OCI-LY3 (cell line): Measurements from ENCODE around the gene ADD3.

Source experiments
- H2AFZ ChIP-seq: fragments of 200-600, 300-600 bp; shearing (Covaris generic); 2 replicates; pipeline ENCODE4 v1.6.0; 2014; ENCODE audit warnings: antibody characterized with exemption, low read depth, low read length
- H3K27ac ChIP-seq: fragments of 200-600, 300-600 bp; sonication (generic); 2 replicates; pipeline ENCODE4 v1.5.1; 2014; ENCODE audit warnings: mild to moderate bottlenecking, low read length, moderate library complexity, mixed read lengths
- H3K27me3 ChIP-seq: fragments of 200-600, 300-600 bp; sonication (generic); 2 replicates; pipeline ENCODE4 v1.6.1; 2014; ENCODE audit warnings: low read depth, low read length, mixed read lengths
- H3K36me3 ChIP-seq: fragments of 200-600, 300-600 bp; sonication (generic); replicated peaks from 2 replicates; pipeline ENCODE3; 2014; ENCODE audit warnings: low read depth, low read length, mixed read lengths
- H3K4me1 ChIP-seq: fragments of 300-600, 200-600 bp; sonication (generic); 2 replicates; pipeline ENCODE4 v1.6.1; 2014; ENCODE audit warnings: low read length, mixed read lengths
- H3K4me2 ChIP-seq: fragments of 200-600, 300-600 bp; sonication (generic); 2 replicates; pipeline ENCODE4 v1.6.1; 2014; ENCODE audit warnings: low read length, mixed read lengths
- H3K4me3 ChIP-seq: fragments of 300-600, 200-600 bp; sonication (generic); 2 replicates; pipeline ENCODE4 v1.5.1; 2014; ENCODE audit warnings: antibody characterized with exemption, mild to moderate bottlenecking, low read length, moderate library complexity
- H3K79me2 ChIP-seq: fragments of 300-600, 200-600 bp; shearing (Covaris generic); 2 replicates; pipeline ENCODE4 v1.6.1; 2014; ENCODE audit warnings: mild to moderate bottlenecking, low read length, mixed read lengths
- H3K9ac ChIP-seq: fragments of 300-600, 200-600 bp; shearing (Covaris generic); 2 replicates; pipeline ENCODE4 v1.6.0; 2014; ENCODE audit warnings: mild to moderate bottlenecking, low read length, moderate library complexity
- H3K9me3 ChIP-seq: fragments of 200-600, 300-600 bp; shearing (Covaris generic); 2 replicates; pipeline ENCODE4 v1.6.1; 2014; ENCODE audit warnings: low read length, mixed read lengths; ENCODE audit not compliant: insufficient read depth
- H4K20me1 ChIP-seq: fragments of 200-600, 300-600 bp; sonication (generic); 2 replicates; pipeline ENCODE4 v1.6.1; 2016; ENCODE audit warnings: low read length, mixed read lengths; ENCODE audit not compliant: insufficient read depth
- CTCF ChIP-seq: fragments of 200-600, 300-600 bp; sonication (generic); IDR thresholded peaks from 2 replicates; pipeline ENCODE4 v1.5.1; 2014; ENCODE audit warnings: antibody characterized with exemption, low read length, low read depth
- EZH2phosphoT487 ChIP-seq: fragments of 200-600 bp; shearing (Covaris generic); IDR thresholded peaks from 2 replicates; pipeline ENCODE4 v1.6.1; 2018; ENCODE audit warnings: antibody characterized with exemption, mixed run types, low read depth

ADD3 gene

GRCh38 chr10:110077436-110078130 is 69.8 kb downstream of the ADD3 start:
- no peaks in the 10 kb centered on the region for H3K79me2 ChIP-seq
- no peak overlapping the region for H3K4me2 ChIP-seq
- H3K4me1 ChIP-seq, result no peaks in the 10 kb centered on the region

GRCh38 chr10:110078317-110078716 is 70.5 kb downstream of the ADD3 start:
- Histone ChIP-seq H3K79me2 (no peaks in the 10 kb centered on the region), H3K27me3 (no peaks in the 10 kb centered on the region), H3K4me2 (no peak overlapping the region), H3K9ac (no peak overlapping the region), H3K4me1 (no peaks in the 10 kb centered on the region), H3K4me3 (no peak overlapping the region), H4K20me1 (no peaks in the 10 kb centered on the region), H3K9me3 (no peaks in the 10 kb centered on the region), H3K27ac (no peak overlapping the region), H2AFZ (no peak overlapping the region), H3K36me3 (no peaks in the 10 kb centered on the region)
- TF ChIP-seq EZH2phosphoT487 (no peak), CTCF (no peak)

More at GRCh38 chr10:110077436-110078130, 69.8 kb downstream of the ADD3 start:
- H2AFZ ChIP-seq, result no peak overlapping the region
- no peaks in the 10 kb centered on the region for H3K9me3 ChIP-seq
- no peak overlapping the region for H3K9ac ChIP-seq
- TF ChIP-seq CTCF, result no peak
- TF ChIP-seq EZH2phosphoT487, result no peak
- H3K27ac ChIP-seq, result no peak overlapping the region
- H3K4me3 ChIP-seq, result no peak overlapping the region
- H4K20me1 ChIP-seq, result no peaks in the 10 kb centered on the region
- H3K27me3 ChIP-seq, result no peaks in the 10 kb centered on the region
- no peaks in the 10 kb centered on the region for H3K36me3 ChIP-seq

GRCh38 chr10:110081911-110082310 is 74.1 kb downstream of the ADD3 start:
- no peak overlapping the region for H3K4me3 ChIP-seq
- 0 out of 2 replicates have a peak, but pooled peaks cover 4% of the 10 kb centered on the region for H3K4me1 ChIP-seq
- no peak for TF ChIP-seq EZH2phosphoT487
- H3K9me3 ChIP-seq, result no peaks in the 10 kb centered on the region
- H4K20me1 ChIP-seq, result no peaks in the 10 kb centered on the region
- H2AFZ ChIP-seq, result no peak overlapping the region
- no peak overlapping the region for H3K4me2 ChIP-seq
- no peak overlapping the region for H3K27ac ChIP-seq
- H3K27me3 ChIP-seq, result no peaks in the 10 kb centered on the region
- H3K9ac ChIP-seq, result no peak overlapping the region
- H3K36me3 ChIP-seq, result no peaks in the 10 kb centered on the region
- no peaks in the 10 kb centered on the region for H3K79me2 ChIP-seq

- Histone ChIP-seq H3K79me2 (no peaks in the 10 kb centered on the region), H3K9me3 (no peaks in the 10 kb centered on the region), H3K4me3 (no peak overlapping the region), H3K4me1 (0 out of 2 replicates have a peak, but pooled peaks cover 4% of the 10 kb centered on the region), H4K20me1 (no peaks in the 10 kb centered on the region), H3K27me3 (no peaks in the 10 kb centered on the region), H2AFZ (no peak overlapping the region), H3K27ac (no peak overlapping the region), H3K36me3 (no peaks in the 10 kb centered on the region), H3K9ac (no peak overlapping the region), H3K4me2 (no peak overlapping the region)
- TF ChIP-seq CTCF (no peak), EZH2phosphoT487 (no peak)
Observed at GRCh38 chr10:110083884-110084283, 76.1 kb downstream of the ADD3 start.
